ENCODE data around the gene SMIM23. TPM values are rescaled to one million over a fixed set of nuclear protein-coding genes. Genes with fewer than 3 reads are reported as not detected.

The SMIM23 gene
- total RNA-seq, 4 donors from 2014 or later = not detected

GRCh38 chr5:171837522-171837921 lies 51.9 kb downstream of the SMIM23 start:
- Histone ChIP-seq H3K4me3 (no peak overlapping the region), H3K27ac (no peak overlapping the region), H3K9me3 (peaks cover 0 to 15% (median 0%) of the 10 kb centered on the region in 3 donors), H3K4me1 (no peaks in the 10 kb centered on the region), H3K27me3 (no peaks in the 10 kb centered on the region), H3K36me3 (no peaks in the 10 kb centered on the region)
- ATAC-seq = no peak
- TF ChIP-seq POLR2A (IDR thresholded peaks at IDR 0.05) (no peak), EP300 (IDR thresholded peaks at IDR 0.05) (no peak), CTCF (IDR thresholded peaks at IDR 0.05) (no peak), POLR2AphosphoS5 (IDR thresholded peaks at IDR 0.05) (no peak)

GRCh38 chr5:171838066-171838465 lies 52.4 kb downstream of the SMIM23 start:
- Histone ChIP-seq H3K9me3 (peaks cover 0 to 12% (median 0%) of the 10 kb centered on the region in 3 donors), H3K27me3 (no peaks in the 10 kb centered on the region), H3K4me1 (no peaks in the 10 kb centered on the region), H3K27ac (no peak overlapping the region), H3K36me3 (no peaks in the 10 kb centered on the region), H3K4me3 (no peak overlapping the region)
- no peak for ATAC-seq
- 70 to 86% methylated on average over 5 to 6 of the region's 12 CpGs for WGBS, 2 donors (ENCODE audit: low coverage in 1 of 2)
- TF ChIP-seq POLR2AphosphoS5 (IDR thresholded peaks at IDR 0.05) (no peak), POLR2A (IDR thresholded peaks at IDR 0.05) (no peak), CTCF (IDR thresholded peaks at IDR 0.05) (no peak), EP300 (IDR thresholded peaks at IDR 0.05) (no peak)

GRCh38 chr5:171839112-171839511 lies 53.5 kb downstream of the SMIM23 start:
- H3K9me3 ChIP-seq = peaks cover 0 to 1% (median 0%) of the 10 kb centered on the region in 3 donors
- WGBS, 2 donors (ENCODE audit: low coverage in 1 of 2) = 88 to 100% methylated on average over 1 to 2 of the region's 2 CpGs
- no peaks in the 10 kb centered on the region for H3K27me3 ChIP-seq
- H3K4me1 ChIP-seq = no peaks in the 10 kb centered on the region
- H3K36me3 ChIP-seq = no peaks in the 10 kb centered on the region
- TF ChIP-seq POLR2AphosphoS5 (IDR thresholded peaks at IDR 0.05) = no peak
- no peak overlapping the region for H3K4me3 ChIP-seq
- H3K27ac ChIP-seq = no peak overlapping the region
- ATAC-seq = no peak

- no CpG with 5 or more reads among the region's 2 CpGs for WGBS, 2 donors (ENCODE audit: low coverage in 1 of 2)
- no peaks in the 10 kb centered on the region for H3K27me3 ChIP-seq
- no peaks in the 10 kb centered on the region for H3K36me3 ChIP-seq
- no peak overlapping the region for H3K4me3 ChIP-seq
- no peaks in the 10 kb centered on the region for H3K4me1 ChIP-seq
- TF ChIP-seq POLR2A (IDR thresholded peaks at IDR 0.05) (no peak), POLR2AphosphoS5 (IDR thresholded peaks at IDR 0.05) (no peak), CTCF (IDR thresholded peaks at IDR 0.05) (no peak)
- H3K9me3 ChIP-seq = no peaks in the 10 kb centered on the region
- no peak overlapping the region for H3K27ac ChIP-seq
- no peak for ATAC-seq
Measured at GRCh38 chr5:171840066-171840465, 54.4 kb downstream of the SMIM23 start.

Other genes starting within 250 kb of the SMIM23 start
- 10 to 100 TPM; 64.3 to 88.3 (median 76.3) TPM for gene FBXW11, start 220.8 kb downstream of the SMIM23 start, total RNA-seq

Data from gastroesophageal sphincter (tissue), 4 donors.